Bronchus fibroblast of lung (primary cell): ENCODE measurements around the gene WASHC4. TPM values are rescaled to one million over a fixed set of nuclear protein-coding genes. Genes with fewer than 3 reads are reported as not detected.

Experiments used
- total RNA-seq: library from RNA; depleted of rRNA; stranded (reverse); fragments of >200 nt; gene quantifications from 2 replicates; pipeline ENCODE4 v1.2.3, GENCODE V29; 2015

WASHC4 gene
- total RNA-seq: 16.2 and 20.5 TPM in 2 replicates

GRCh38 chr12:105107494-105108371, at the start of gene WASHC4:
Gene WASHC4, plus strand, starts transcription at chr12:105107731. Its CDS starts 70 bp downstream, at chr12:105107801.

GRCh38 chr12:105084251-105085250, 23.0 kb upstream of the WASHC4 start, which contains the start of gene ALDH1L2:
Gene ALDH1L2, minus strand, starts transcription at chr12:105084458. Its CDS starts 22 bp downstream, at chr12:105084436.

Other genes starting within 250 kb of the WASHC4 start
- gene SLC41A2, start 149.4 kb upstream of the WASHC4 start, total RNA-seq: 4.8 and 4.9 TPM in 2 replicates
- 5.4 and 6.4 TPM in 2 replicates for gene NOPCHAP1, start 121.4 kb upstream of the WASHC4 start, total RNA-seq
- 29.1 and 31.8 TPM in 2 replicates for gene ALDH1L2, start 23.3 kb upstream of the WASHC4 start, total RNA-seq
- gene APPL2, start 128.4 kb downstream of the WASHC4 start, total RNA-seq: 28.4 and 28.6 TPM in 2 replicates
- 117 and 153 TPM in 2 replicates for gene C12orf75, start 223.0 kb downstream of the WASHC4 start, total RNA-seq